ENCODE results near the gene DLG1. TPM values are rescaled to one million over a fixed set of nuclear protein-coding genes. Genes with fewer than 3 reads are reported as not detected.

Gene DLG1
- total and polyA plus RNA-seq, 2 donors = 37.6 to 40.4 TPM

DNA sequence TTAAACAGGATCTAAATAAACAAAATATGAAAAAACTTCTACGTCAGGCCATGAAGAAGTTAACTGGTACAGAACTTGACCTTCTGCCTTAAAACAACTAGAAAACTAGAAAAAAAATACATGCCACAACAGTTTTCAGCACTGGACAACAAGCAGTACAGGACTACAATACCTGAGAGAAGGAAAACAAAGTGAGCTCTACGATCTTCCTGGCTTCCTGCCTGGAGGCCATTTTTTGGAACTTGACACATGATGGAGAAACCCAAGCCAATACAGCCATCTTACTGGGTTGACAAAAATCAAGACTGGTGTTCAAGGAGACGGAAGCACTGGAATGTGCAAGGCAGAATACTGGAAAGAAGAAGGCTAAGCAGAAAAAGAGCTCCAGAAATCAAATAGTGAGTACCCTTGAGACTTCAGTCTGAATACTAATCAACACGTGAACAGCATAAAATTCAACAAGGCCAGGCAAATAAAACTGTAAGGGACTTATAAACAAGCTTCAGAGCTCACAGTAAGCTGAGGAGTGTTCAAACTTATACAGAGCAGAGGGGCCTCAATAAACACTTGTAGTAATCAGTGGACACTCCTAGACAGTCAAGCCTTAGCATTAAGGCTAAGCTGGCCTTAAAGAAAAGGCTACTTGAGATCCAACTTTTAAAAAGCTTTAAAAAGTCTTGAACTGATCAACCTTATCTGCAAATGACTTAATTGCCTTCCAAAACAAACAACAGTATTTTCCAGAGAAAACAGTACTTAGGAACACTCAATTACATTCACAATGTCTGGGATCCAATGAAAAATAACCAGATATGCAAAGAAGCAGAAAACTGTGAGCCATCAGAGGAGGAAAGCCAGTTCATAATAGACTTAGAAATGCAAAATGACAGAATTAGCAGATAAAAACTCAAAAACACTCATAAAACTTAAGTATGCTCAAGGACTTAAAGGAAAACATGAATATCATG, 63.2 kb downstream of the DLG1 start:
- H3K9me3 ChIP-seq (ENCODE audit: control insufficient read depth in 2 of 2, insufficient read depth in 1 of 2, low read length in 1 of 2) = peaks cover 1 to 4% of the 10 kb centered on the region in 2 donors
- WGBS = 98% methylated on average over 4 of the region's 4 CpGs
- H3K27me3 ChIP-seq (ENCODE audit: control insufficient read depth in 2 of 2, insufficient read depth in 1 of 2, low read length in 1 of 2) = no peaks in the 10 kb centered on the region
- H3K36me3 ChIP-seq (ENCODE audit: control insufficient read depth in 2 of 2, insufficient read depth in 2 of 2, low read length in 1 of 2) = peaks cover 0 to 10% of the 10 kb centered on the region in 2 donors
- H3K27ac ChIP-seq (ENCODE audit: low read depth in 1 of 2, low read length in 1 of 2) = no peak overlapping the region
- no peak for DNase-seq (ENCODE audit: low read depth in 6 of 9, low spot score in 9 of 9)
- H3K4me1 ChIP-seq (ENCODE audit: control insufficient read depth in 2 of 2, insufficient read depth in 2 of 2, low read length in 2 of 2) = no peaks in the 10 kb centered on the region
- H3K4me3 ChIP-seq (ENCODE audit: low read length in 2 of 2) = no peak overlapping the region

DNA sequence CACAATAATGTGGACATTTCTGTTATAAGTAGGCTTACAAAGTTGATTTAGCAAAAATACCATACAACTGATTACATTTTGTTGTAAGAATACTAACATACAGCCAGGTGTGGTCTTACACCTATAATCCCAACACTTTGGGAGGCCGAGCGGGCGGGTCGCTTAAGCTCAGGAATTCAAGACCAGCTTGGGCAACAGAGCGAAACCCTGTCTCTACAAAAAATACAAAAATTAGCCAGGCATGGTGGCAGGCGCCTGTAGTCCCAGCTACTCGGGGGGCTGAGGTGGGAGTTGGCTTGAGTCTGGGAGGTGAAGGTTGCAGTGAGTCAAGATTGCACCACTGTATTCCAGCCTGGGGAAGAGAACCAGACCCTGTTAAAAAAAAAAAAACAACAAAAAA, 67.1 kb downstream of the DLG1 start:
- no peaks in the 10 kb centered on the region for H3K4me1 ChIP-seq (ENCODE audit: control insufficient read depth in 2 of 2, insufficient read depth in 2 of 2, low read length in 2 of 2)
- no peak for DNase-seq (ENCODE audit: low read depth in 6 of 9, low spot score in 9 of 9)
- no peaks in the 10 kb centered on the region for H3K27me3 ChIP-seq (ENCODE audit: control insufficient read depth in 2 of 2, insufficient read depth in 1 of 2, low read length in 1 of 2)
- no peak overlapping the region for H3K27ac ChIP-seq (ENCODE audit: low read depth in 1 of 2, low read length in 1 of 2)
- peaks cover 0 to 4% of the 10 kb centered on the region in 2 donors for H3K9me3 ChIP-seq (ENCODE audit: control insufficient read depth in 2 of 2, insufficient read depth in 1 of 2, low read length in 1 of 2)
- H3K36me3 ChIP-seq (ENCODE audit: control insufficient read depth in 2 of 2, insufficient read depth in 2 of 2, low read length in 1 of 2) = peaks cover 0 to 8% of the 10 kb centered on the region in 2 donors
- 96% methylated on average over 7 of the region's 7 CpGs for WGBS
- H3K4me3 ChIP-seq (ENCODE audit: low read length in 2 of 2) = no peak overlapping the region

DNA sequence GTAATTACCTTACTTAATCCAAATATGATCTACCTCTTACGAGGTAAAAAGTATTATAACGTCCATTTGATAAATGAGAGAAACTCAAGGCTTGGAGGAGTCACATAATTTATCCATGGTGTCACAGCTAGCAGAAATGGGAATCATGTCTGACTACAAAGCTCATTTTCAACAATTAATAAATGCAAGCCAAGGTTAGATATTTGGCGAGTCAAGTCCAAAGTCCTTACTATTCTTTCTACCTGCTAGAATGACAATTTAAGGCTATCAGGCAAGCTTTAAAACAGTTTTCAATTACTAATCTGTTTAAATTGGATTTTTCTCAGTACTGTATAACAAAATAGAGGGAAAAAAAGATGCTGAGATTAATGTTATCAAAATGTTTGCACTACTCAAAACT, 68.6 kb downstream of the DLG1 start:
- DNase-seq (ENCODE audit: low read depth in 6 of 9, low spot score in 9 of 9) = no peak
- Histone ChIP-seq H3K36me3 (ENCODE audit: control insufficient read depth in 2 of 2, insufficient read depth in 2 of 2, low read length in 1 of 2) (no peaks in the 10 kb centered on the region), H3K27ac (ENCODE audit: low read depth in 1 of 2, low read length in 1 of 2) (no peak overlapping the region), H3K4me1 (ENCODE audit: control insufficient read depth in 2 of 2, insufficient read depth in 2 of 2, low read length in 2 of 2) (no peaks in the 10 kb centered on the region), H3K4me3 (ENCODE audit: low read length in 2 of 2) (no peak overlapping the region), H3K9me3 (ENCODE audit: control insufficient read depth in 2 of 2, insufficient read depth in 1 of 2, low read length in 1 of 2) (no peaks in the 10 kb centered on the region), H3K27me3 (ENCODE audit: control insufficient read depth in 2 of 2, insufficient read depth in 1 of 2, low read length in 1 of 2) (no peaks in the 10 kb centered on the region)
- 99% methylated on average over 3 of the region's 3 CpGs for WGBS

DNA sequence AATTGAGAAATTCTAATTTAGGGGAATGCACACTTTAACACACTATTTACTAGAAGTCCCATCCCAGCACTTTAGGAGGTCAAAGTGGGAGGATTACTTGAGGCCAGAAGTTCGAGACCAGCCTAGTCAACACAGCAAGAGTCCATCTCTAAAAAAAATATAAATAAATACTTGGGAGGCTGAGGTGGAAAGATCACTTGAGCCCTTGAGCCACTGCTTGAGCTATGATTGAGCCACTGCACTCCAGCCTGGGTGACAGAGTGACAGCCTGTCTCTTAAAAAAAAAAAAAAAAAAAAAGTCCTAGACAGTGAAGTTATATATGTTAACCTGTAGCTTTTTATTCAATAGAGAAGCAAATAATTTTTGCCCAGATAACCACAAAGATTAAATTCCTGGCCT, 69.2 kb downstream of the DLG1 start:
- no peaks in the 10 kb centered on the region for H3K36me3 ChIP-seq (ENCODE audit: control insufficient read depth in 2 of 2, insufficient read depth in 2 of 2, low read length in 1 of 2)
- no peaks in the 10 kb centered on the region for H3K4me1 ChIP-seq (ENCODE audit: control insufficient read depth in 2 of 2, insufficient read depth in 2 of 2, low read length in 2 of 2)
- H3K27me3 ChIP-seq (ENCODE audit: control insufficient read depth in 2 of 2, insufficient read depth in 1 of 2, low read length in 1 of 2) = no peaks in the 10 kb centered on the region
- H3K4me3 ChIP-seq (ENCODE audit: low read length in 2 of 2) = no peak overlapping the region
- no peaks in the 10 kb centered on the region for H3K9me3 ChIP-seq (ENCODE audit: control insufficient read depth in 2 of 2, insufficient read depth in 1 of 2, low read length in 1 of 2)
- WGBS = 100% methylated on average over 1 of the region's 1 CpG
- no peak for DNase-seq (ENCODE audit: low read depth in 6 of 9, low spot score in 9 of 9)
- no peak overlapping the region for H3K27ac ChIP-seq (ENCODE audit: low read depth in 1 of 2, low read length in 1 of 2)

DNA sequence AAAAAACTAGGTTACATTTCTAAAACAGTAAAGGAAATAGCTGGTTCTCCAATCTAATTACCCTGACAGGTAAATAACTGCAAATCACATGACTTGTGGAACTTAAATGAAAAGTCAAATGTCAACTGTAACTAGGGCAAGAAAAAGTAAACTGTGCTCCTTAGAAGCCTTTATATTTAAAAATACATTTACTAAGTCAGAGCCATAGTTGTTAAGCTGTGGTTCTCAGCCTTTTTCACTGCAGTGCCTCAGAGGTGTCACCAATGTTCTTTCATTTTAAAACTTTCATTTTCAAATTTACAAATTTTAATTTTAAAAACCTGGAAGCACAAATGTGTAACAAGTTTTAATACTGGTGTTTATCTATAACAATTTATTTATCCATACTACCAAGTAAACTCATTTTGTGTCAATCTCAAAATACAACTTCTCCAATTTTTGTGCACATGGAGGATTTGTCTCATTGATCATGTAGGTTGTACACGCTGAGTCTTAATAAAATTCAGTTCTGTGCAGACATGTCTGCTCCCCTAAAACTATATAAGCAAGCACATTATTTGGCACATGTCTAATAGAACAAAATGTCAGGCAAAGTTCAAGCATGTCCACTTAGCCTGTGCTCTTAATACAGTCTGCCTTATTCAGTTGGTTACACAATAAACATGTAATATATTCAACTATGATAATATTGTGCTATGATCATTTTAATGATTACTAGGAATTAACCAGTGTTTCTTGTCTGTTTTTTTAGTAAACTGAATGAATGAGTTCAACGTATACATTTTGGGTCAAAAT, 70.4 kb downstream of the DLG1 start:
- Histone ChIP-seq H3K36me3 (ENCODE audit: control insufficient read depth in 2 of 2, insufficient read depth in 2 of 2, low read length in 1 of 2) (no peaks in the 10 kb centered on the region), H3K4me1 (ENCODE audit: control insufficient read depth in 2 of 2, insufficient read depth in 2 of 2, low read length in 2 of 2) (no peaks in the 10 kb centered on the region), H3K27ac (ENCODE audit: low read depth in 1 of 2, low read length in 1 of 2) (no peak overlapping the region), H3K27me3 (ENCODE audit: control insufficient read depth in 2 of 2, insufficient read depth in 1 of 2, low read length in 1 of 2) (no peaks in the 10 kb centered on the region), H3K4me3 (ENCODE audit: low read length in 2 of 2) (no peak overlapping the region), H3K9me3 (ENCODE audit: control insufficient read depth in 2 of 2, insufficient read depth in 1 of 2, low read length in 1 of 2) (no peaks in the 10 kb centered on the region)
- WGBS = 98% methylated on average over 2 of the region's 2 CpGs
- peak in 1 of 9 donors; percentile 17 for DNase-seq (ENCODE audit: low read depth in 6 of 9, low spot score in 9 of 9)

DNA sequence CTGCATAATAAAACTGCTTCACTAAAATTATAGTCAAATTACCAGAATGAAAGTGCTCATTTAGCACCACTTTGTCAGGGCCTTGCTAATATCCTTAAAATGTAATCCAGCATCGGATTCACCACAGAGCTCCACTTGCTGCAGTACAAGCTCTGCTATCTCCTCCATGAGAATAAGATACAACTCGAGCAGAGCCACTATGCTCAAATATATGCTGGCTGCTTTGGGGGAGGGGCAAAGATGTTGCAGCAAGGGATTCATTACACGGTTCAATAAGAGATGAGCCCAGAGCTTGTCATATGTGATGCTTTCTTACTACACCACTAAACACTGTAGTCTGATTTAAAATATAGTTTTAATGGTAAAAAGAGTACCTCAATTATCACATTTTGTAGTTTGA, 72.2 kb downstream of the DLG1 start:
- H3K27me3 ChIP-seq (ENCODE audit: control insufficient read depth in 2 of 2, insufficient read depth in 1 of 2, low read length in 1 of 2) = no peaks in the 10 kb centered on the region
- 97% methylated on average over 3 of the region's 3 CpGs for WGBS
- no peaks in the 10 kb centered on the region for H3K4me1 ChIP-seq (ENCODE audit: control insufficient read depth in 2 of 2, insufficient read depth in 2 of 2, low read length in 2 of 2)
- H3K4me3 ChIP-seq (ENCODE audit: low read length in 2 of 2) = no peak overlapping the region
- no peaks in the 10 kb centered on the region for H3K36me3 ChIP-seq (ENCODE audit: control insufficient read depth in 2 of 2, insufficient read depth in 2 of 2, low read length in 1 of 2)
- H3K27ac ChIP-seq (ENCODE audit: low read depth in 1 of 2, low read length in 1 of 2) = no peak overlapping the region
- no peaks in the 10 kb centered on the region for H3K9me3 ChIP-seq (ENCODE audit: control insufficient read depth in 2 of 2, insufficient read depth in 1 of 2, low read length in 1 of 2)
- DNase-seq (ENCODE audit: low read depth in 6 of 9, low spot score in 9 of 9) = no peak

DNA sequence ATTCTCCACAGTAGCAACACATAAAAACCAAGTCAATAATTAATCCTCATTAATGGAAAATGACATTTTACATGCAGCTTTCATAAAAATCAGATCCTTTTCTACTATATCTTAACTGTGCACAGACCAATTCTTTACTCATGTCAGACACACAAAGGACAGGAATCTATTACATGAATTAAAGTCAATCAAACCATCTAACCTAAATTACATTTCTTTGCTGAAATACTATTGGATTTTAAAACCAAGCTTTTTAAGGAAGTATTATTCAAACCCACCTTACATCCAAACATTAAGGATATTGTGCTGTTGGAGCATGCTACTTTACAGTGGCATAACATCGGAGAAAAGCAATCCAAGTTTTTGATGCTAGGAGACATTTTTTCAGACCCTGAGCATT, 72.8 kb downstream of the DLG1 start:
- no peaks in the 10 kb centered on the region for H3K36me3 ChIP-seq (ENCODE audit: control insufficient read depth in 2 of 2, insufficient read depth in 2 of 2, low read length in 1 of 2)
- no peaks in the 10 kb centered on the region for H3K9me3 ChIP-seq (ENCODE audit: control insufficient read depth in 2 of 2, insufficient read depth in 1 of 2, low read length in 1 of 2)
- no peak for DNase-seq (ENCODE audit: low read depth in 6 of 9, low spot score in 9 of 9)
- no peak overlapping the region for H3K4me3 ChIP-seq (ENCODE audit: low read length in 2 of 2)
- no peaks in the 10 kb centered on the region for H3K4me1 ChIP-seq (ENCODE audit: control insufficient read depth in 2 of 2, insufficient read depth in 2 of 2, low read length in 2 of 2)
- WGBS = 99% methylated on average over 1 of the region's 1 CpG
- no peaks in the 10 kb centered on the region for H3K27me3 ChIP-seq (ENCODE audit: control insufficient read depth in 2 of 2, insufficient read depth in 1 of 2, low read length in 1 of 2)
- H3K27ac ChIP-seq (ENCODE audit: low read depth in 1 of 2, low read length in 1 of 2) = no peak overlapping the region

DNA sequence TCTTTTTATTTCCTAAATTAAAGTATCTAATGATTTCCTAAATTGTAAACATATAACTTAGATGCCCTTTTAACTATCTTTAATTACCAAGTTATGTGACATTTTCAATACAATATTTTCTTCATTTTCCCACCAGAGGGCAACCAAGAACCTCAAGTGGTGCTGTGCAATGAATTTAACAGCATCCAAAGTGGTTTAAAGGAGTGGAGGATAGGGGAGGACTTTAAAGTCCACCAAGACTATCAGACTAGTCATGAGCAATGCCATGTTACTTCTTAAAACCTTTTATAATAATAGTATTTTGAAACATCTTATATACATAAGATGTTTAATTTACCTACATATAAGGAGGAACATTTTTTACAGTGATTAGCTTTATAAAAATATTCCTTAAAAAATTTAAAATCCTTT, 74.4 kb downstream of the DLG1 start:
- H3K27ac ChIP-seq (ENCODE audit: low read depth in 1 of 2, low read length in 1 of 2) = no peak overlapping the region
- H3K36me3 ChIP-seq (ENCODE audit: control insufficient read depth in 2 of 2, insufficient read depth in 2 of 2, low read length in 1 of 2) = no peaks in the 10 kb centered on the region
- no peak overlapping the region for H3K4me3 ChIP-seq (ENCODE audit: low read length in 2 of 2)
- no peaks in the 10 kb centered on the region for H3K4me1 ChIP-seq (ENCODE audit: control insufficient read depth in 2 of 2, insufficient read depth in 2 of 2, low read length in 2 of 2)
- H3K9me3 ChIP-seq (ENCODE audit: control insufficient read depth in 2 of 2, insufficient read depth in 1 of 2, low read length in 1 of 2) = no peaks in the 10 kb centered on the region
- H3K27me3 ChIP-seq (ENCODE audit: control insufficient read depth in 2 of 2, insufficient read depth in 1 of 2, low read length in 1 of 2) = no peaks in the 10 kb centered on the region
- peak in 8 of 9 donors; percentile 13 to 65 (median 25) for DNase-seq (ENCODE audit: low read depth in 6 of 9, low spot score in 9 of 9)

DNA sequence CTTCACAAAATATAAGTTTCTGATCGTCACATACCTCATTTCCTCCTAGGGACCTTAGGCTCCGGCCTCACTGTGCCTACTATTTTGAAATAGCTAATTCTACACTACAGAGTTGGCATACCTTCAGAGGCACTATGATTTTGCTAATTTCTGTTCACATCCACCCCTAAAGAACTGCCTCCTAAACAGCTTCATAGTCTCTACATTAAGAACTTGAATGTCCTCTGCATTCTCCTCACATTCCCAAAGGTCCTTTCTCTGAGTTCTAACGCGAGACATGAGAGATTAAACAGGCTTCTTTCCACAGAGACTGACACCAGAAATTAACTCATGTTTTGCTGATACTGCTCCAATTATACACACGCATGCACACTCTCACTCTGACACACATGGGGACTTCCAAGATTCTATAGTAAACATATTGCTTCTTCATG, 75.5 kb downstream of the DLG1 start:
- no peaks in the 10 kb centered on the region for H3K27me3 ChIP-seq (ENCODE audit: control insufficient read depth in 2 of 2, insufficient read depth in 1 of 2, low read length in 1 of 2)
- no peaks in the 10 kb centered on the region for H3K9me3 ChIP-seq (ENCODE audit: control insufficient read depth in 2 of 2, insufficient read depth in 1 of 2, low read length in 1 of 2)
- no peaks in the 10 kb centered on the region for H3K4me1 ChIP-seq (ENCODE audit: control insufficient read depth in 2 of 2, insufficient read depth in 2 of 2, low read length in 2 of 2)
- DNase-seq (ENCODE audit: low read depth in 6 of 9, low spot score in 9 of 9) = no peak
- no peak overlapping the region for H3K4me3 ChIP-seq (ENCODE audit: low read length in 2 of 2)
- no peaks in the 10 kb centered on the region for H3K36me3 ChIP-seq (ENCODE audit: control insufficient read depth in 2 of 2, insufficient read depth in 2 of 2, low read length in 1 of 2)
- H3K27ac ChIP-seq (ENCODE audit: low read depth in 1 of 2, low read length in 1 of 2) = no peak overlapping the region
- 83% methylated on average over 5 of the region's 5 CpGs for WGBS

Data from thymus (tissue), 11 donors.